Chondrocyte (in vitro differentiated cells): ENCODE measurements around the gene SLC24A4. TPM values are rescaled to one million over a fixed set of nuclear protein-coding genes. Genes with fewer than 3 reads are reported as not detected.

Experiments
- DNase-seq: peaks from one replicate; pipeline ENCODE4 v3.0.0; 2021; ENCODE audit warnings: mixed read lengths, low spot score
- H3K27ac Mint-ChIP-seq: one replicate; pipeline ENCODE4 v1.8.0; 2021; ENCODE audit warnings: mild to moderate bottlenecking, moderate library complexity, mixed read lengths; ENCODE audit not compliant: unreplicated experiment
- H3K27me3 Mint-ChIP-seq: 2 replicates; pipeline ENCODE4 v1.8.0; 2021; ENCODE audit warnings: low read depth, mixed read lengths
- H3K36me3 Mint-ChIP-seq: 2 replicates; pipeline ENCODE4 v1.8.0; 2021; ENCODE audit warnings: low read depth, mixed read lengths
- H3K4me1 Mint-ChIP-seq: 2 replicates; pipeline ENCODE4 v1.8.0; 2021; ENCODE audit warnings: low read depth, mild to moderate bottlenecking, mixed read lengths
- H3K4me3 Mint-ChIP-seq: one replicate; pipeline ENCODE4 v1.8.0; 2021; ENCODE audit warnings: mild to moderate bottlenecking, moderate library complexity, mixed read lengths; ENCODE audit not compliant: unreplicated experiment
- H3K9me3 Mint-ChIP-seq: 2 replicates; pipeline ENCODE4 v1.8.0; 2021; ENCODE audit warnings: low read depth, mixed read lengths
- total RNA-seq: library from RNA; stranded (reverse); gene quantifications from 3 replicates; pipeline ENCODE4 v1.2.1, GENCODE V29; 2021
- TF ChIP-seq, protein P1 (sequence below): fragments of 200-600 bp; sonication (generic); IDR thresholded peaks from 2 replicates; pipeline ENCODE4 v1.5.0; 2021; ENCODE audit warnings: antibody characterized with exemption, mild to moderate bottlenecking, moderate library complexity

SLC24A4 gene
- total RNA-seq, 1 donor from 2014 or later = 0.37 TPM

DNA sequence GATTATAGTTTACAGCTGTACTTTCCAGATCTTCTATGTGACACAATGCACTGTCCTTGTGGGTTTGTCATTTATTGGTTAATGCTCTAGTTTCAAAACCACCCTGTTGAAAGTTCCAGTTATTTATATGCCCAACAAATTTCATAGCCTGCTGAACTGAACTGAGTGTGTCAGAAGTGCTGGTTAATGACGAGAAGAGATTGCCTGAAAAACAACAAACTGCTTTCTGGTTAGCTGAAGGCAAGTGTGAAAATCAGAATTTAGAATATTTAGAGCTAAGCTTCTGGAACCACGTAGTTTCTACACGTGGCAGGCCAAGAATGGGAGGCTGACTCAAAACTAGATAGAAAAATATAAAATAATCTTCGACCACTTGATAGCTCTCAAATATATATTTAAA, 171.5 kb downstream of the SLC24A4 start:
- Mint-ChIP-seq H3K36me3 (no peaks in the 10 kb centered on the region), H3K27ac (no peak overlapping the region), H3K4me3 (no peak overlapping the region), H3K4me1 (peaks cover 3% of the 10 kb centered on the region), H3K27me3 (peaks cover 2% of the 10 kb centered on the region), H3K9me3 (no peaks in the 10 kb centered on the region)
- DNase-seq = no peak
- TF ChIP-seq, protein P1, sequence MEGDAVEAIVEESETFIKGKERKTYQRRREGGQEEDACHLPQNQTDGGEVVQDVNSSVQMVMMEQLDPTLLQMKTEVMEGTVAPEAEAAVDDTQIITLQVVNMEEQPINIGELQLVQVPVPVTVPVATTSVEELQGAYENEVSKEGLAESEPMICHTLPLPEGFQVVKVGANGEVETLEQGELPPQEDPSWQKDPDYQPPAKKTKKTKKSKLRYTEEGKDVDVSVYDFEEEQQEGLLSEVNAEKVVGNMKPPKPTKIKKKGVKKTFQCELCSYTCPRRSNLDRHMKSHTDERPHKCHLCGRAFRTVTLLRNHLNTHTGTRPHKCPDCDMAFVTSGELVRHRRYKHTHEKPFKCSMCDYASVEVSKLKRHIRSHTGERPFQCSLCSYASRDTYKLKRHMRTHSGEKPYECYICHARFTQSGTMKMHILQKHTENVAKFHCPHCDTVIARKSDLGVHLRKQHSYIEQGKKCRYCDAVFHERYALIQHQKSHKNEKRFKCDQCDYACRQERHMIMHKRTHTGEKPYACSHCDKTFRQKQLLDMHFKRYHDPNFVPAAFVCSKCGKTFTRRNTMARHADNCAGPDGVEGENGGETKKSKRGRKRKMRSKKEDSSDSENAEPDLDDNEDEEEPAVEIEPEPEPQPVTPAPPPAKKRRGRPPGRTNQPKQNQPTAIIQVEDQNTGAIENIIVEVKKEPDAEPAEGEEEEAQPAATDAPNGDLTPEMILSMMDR = no peak

DNA sequence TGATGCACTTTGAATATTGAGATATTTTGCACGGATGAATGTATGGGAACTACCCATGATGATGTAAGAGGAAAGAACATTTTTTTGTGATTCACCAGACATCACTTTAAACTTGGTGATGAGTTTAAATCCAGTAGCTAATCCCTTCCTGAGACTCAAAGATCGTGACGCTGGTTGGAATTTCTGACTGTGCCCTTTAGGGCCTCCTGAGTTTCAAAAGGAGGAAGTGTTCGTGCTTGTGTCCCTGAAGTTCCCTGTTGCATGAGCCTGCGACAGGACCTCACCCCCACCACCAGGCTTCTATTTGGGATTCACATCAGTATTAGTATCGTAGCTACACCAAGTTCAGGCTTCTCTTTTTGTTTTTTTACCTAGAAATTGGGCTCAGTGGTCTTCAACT, 172.1 kb downstream of the SLC24A4 start:
- no peak overlapping the region for H3K4me3 Mint-ChIP-seq
- TF ChIP-seq, protein P1 = no peak
- H3K36me3 Mint-ChIP-seq = no peaks in the 10 kb centered on the region
- no peaks in the 10 kb centered on the region for H3K4me1 Mint-ChIP-seq
- H3K9me3 Mint-ChIP-seq = no peaks in the 10 kb centered on the region
- no peak overlapping the region for H3K27ac Mint-ChIP-seq
- H3K27me3 Mint-ChIP-seq = no peaks in the 10 kb centered on the region
- no peak for DNase-seq

DNA sequence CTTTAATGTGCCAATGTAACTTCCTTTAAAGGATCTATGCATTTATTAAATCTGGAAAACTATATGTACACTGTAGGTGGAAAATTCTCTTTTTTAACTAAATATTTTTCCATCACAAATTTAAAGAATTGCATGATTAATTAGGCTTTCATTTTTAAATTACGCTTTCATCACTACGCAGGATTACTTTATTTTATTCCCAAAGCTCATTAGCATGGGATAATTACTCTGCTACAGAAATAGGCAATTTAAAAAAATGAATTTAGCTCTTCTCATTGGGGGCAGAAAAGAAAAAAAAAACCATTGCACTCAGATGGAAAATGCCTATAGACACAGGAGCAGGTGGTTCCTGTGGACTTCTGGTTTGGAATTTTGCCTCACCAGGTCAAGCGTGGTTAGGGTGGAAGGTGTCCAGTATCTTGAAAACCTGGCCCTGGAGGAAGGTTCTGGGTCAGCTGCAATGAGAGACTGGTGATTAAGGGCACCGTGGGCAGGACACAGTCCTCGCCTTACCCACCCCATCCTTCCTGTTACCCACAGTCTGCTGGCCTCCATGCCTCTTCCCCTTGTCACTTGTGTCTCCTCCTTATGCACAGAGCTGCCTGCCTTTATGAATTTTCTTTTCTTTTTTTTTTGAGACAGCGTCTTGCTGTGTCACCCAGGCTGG, 173.4 kb downstream of the SLC24A4 start:
- no peak for DNase-seq
- no peaks in the 10 kb centered on the region for H3K9me3 Mint-ChIP-seq
- H3K27me3 Mint-ChIP-seq = no peaks in the 10 kb centered on the region
- H3K36me3 Mint-ChIP-seq = no peaks in the 10 kb centered on the region
- no peak overlapping the region for H3K27ac Mint-ChIP-seq
- no peak overlapping the region for H3K4me3 Mint-ChIP-seq
- peaks cover 10% of the 10 kb centered on the region for H3K4me1 Mint-ChIP-seq
- TF ChIP-seq, protein P1 = no peak

DNA sequence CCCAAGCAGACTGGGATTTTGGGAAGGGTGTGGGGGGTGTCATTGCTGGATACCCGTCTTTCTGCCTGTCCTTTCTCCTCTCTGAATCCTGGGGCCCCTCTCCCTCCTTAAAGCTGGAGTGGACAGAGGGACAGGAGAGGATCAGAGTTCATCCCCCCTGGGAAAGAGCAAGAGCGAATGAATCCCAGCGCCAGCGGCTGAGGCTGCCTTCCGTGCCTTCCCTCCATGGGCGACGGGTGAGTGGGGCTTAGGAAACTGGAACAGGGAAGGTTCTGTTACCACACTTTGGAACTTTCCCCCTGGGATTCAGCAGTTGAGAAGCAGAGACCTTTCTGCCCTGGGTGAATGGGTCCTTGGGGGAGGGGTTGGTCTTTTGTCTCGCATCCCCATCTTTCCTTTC, 174.4 kb downstream of the SLC24A4 start:
- no peaks in the 10 kb centered on the region for H3K36me3 Mint-ChIP-seq
- H3K4me1 Mint-ChIP-seq = peaks cover 20% of the 10 kb centered on the region
- TF ChIP-seq, protein P1 = no peak
- no peak overlapping the region for H3K27ac Mint-ChIP-seq
- H3K4me3 Mint-ChIP-seq = no peak overlapping the region
- H3K27me3 Mint-ChIP-seq = no peaks in the 10 kb centered on the region
- H3K9me3 Mint-ChIP-seq = no peaks in the 10 kb centered on the region
- no peak for DNase-seq

DNA sequence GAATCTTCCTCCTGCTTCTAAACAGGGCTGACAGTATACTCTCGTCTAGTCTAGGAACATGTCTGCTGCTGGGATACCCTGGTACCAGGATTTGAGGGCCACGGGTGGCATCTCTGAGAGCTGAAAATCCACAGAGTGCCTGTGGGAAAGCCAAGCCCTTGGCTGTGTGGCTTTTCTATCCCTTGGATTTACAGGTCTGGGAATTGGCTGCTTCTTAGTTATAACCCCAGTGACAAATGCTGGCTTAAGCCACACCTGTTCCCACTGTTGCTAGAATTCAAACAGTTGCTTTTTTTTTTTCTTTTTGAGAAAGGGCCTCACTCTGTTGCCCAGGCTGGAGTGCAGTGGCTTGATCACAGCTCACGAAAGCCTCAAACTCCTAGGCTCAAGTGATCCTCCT, 176.3 kb downstream of the SLC24A4 start:
- H3K27me3 Mint-ChIP-seq = no peaks in the 10 kb centered on the region
- no peak for DNase-seq

More for the DNA sequence above, 176.3 kb downstream of the SLC24A4 start:
- Mint-ChIP-seq H3K4me3 (no peak overlapping the region), H3K9me3 (no peaks in the 10 kb centered on the region), H3K36me3 (no peaks in the 10 kb centered on the region), H3K4me1 (peaks cover 39% of the 10 kb centered on the region), H3K27ac (no peak overlapping the region)
- TF ChIP-seq, protein P1 = no peak
